Measurements from ENCODE around the gene MYL6B.

DNA sequence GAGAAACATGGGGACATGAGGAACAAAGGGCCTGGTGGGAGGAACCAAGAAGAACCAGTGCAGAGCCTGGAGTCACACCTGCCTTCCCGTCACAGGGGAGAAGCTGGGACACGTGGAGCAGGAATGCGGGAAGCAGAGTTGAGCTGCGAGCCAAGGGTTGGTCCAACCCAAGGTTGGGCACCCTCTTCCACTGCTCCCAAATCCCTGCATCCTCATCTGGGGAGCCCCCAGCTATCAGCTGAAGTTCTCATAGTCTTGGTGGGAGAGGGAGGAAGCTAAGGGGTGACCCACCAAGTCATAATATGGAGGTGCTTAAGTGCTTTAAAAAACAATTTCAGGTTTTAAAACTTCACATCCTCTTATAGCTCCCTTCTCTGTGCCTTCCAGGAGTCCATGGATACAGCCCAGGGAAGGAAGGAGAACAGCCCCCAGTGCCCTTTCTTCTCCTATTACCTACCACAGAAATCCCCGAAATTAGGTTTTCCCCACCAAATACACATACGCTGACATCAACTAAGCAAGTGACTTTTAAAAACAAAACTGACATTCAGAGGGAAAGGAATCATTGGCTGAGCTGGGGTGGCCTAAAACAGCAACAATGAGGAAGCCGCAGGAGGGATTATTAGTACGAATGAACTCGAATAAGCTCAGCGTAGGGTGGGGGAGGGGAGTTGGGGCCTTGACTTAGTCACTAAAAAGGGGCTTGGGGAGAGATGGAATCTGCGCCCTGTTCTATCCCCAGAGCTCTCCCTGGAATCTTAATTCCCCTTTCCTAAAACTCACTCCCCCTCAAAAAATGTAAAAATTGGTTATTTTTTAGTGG is 10.3 kb downstream of the MYL6B start:
- TF ChIP-seq, protein P1, sequence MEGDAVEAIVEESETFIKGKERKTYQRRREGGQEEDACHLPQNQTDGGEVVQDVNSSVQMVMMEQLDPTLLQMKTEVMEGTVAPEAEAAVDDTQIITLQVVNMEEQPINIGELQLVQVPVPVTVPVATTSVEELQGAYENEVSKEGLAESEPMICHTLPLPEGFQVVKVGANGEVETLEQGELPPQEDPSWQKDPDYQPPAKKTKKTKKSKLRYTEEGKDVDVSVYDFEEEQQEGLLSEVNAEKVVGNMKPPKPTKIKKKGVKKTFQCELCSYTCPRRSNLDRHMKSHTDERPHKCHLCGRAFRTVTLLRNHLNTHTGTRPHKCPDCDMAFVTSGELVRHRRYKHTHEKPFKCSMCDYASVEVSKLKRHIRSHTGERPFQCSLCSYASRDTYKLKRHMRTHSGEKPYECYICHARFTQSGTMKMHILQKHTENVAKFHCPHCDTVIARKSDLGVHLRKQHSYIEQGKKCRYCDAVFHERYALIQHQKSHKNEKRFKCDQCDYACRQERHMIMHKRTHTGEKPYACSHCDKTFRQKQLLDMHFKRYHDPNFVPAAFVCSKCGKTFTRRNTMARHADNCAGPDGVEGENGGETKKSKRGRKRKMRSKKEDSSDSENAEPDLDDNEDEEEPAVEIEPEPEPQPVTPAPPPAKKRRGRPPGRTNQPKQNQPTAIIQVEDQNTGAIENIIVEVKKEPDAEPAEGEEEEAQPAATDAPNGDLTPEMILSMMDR (IDR thresholded peaks at IDR 0.05) = no peak
- TF ChIP-seq POLR2A (IDR thresholded peaks at IDR 0.05) = no peak
